GM10248 (cell line): ENCODE measurements around the gene SLC22A31.

ENCODE experiments used
- CTCF ChIA-PET: fragments of 300-600 bp; sonication (Branson Sonifier 250); formaldehyde crosslinking; extraction: SDS; loops from one replicate; lab custom pipeline; 2021; ENCODE audit warnings: antibody characterized with exemption; lab: Yijun Ruan, JAX
- POLR2A ChIA-PET: fragments of 350-650 bp; sonication (Branson Sonifier 250); formaldehyde crosslinking; extraction: SDS; loops from one replicate; lab custom pipeline; 2020; ENCODE audit warnings: antibody characterized with exemption; lab: Yijun Ruan, JAX
- DNase-seq: peaks from one replicate; pipeline ENCODE4 v3.0.0; 2012; ENCODE audit errors: extremely low spot score
- CTCF ChIP-seq: IDR thresholded peaks from 2 replicates; pipeline ENCODE4 v1.5.1; 2012; ENCODE audit warnings: mild to moderate bottlenecking, low read depth; ENCODE audit errors: extremely low read depth, missing control alignments, control extremely low read depth

The SLC22A31 gene

GRCh38 chr16:89202422-89203215 is 2.3 kb upstream of the SLC22A31 start:
- POLR2A ChIA-PET, result no interaction called here
- no peak for TF ChIP-seq CTCF
- no peak for DNase-seq
- CTCF ChIA-PET, result interaction anchor here (0.7 to 1.4 kb wide), 2 partner anchors 23 to 345 kb away, joined by 3 read pairs; no protein-coding TSS in a partner anchor

- no peak for TF ChIP-seq CTCF
- peak; percentile 80 for DNase-seq
- CTCF ChIA-PET, result no interaction called here
- POLR2A ChIA-PET, result no interaction called here
Measured at GRCh38 chr16:89201439-89202377, 1.4 kb upstream of the SLC22A31 start.

GRCh38 chr16:89200850-89201411 is 594 bp upstream of the SLC22A31 start:
- POLR2A ChIA-PET, result no interaction called here
- no peak for DNase-seq
- CTCF ChIA-PET, result no interaction called here
- no peak for TF ChIP-seq CTCF

GRCh38 chr16:89199241-89200123 is 855 bp downstream of the SLC22A31 start:
- DNase-seq, result no peak
- ChIA-PET CTCF (interaction anchor here (1.1 kb wide), 1 partner anchor 17 kb away, joined by 3 read pairs; no protein-coding TSS in a partner anchor), POLR2A (no interaction called here)
- TF ChIP-seq CTCF, result no peak

- POLR2A ChIA-PET, result no interaction called here
- no peak for TF ChIP-seq CTCF
- CTCF ChIA-PET, result interaction anchor here (1.1 kb wide), 1 partner anchor 18 kb away, joined by 3 read pairs; no protein-coding TSS in a partner anchor
- DNase-seq, result no peak
Measured at GRCh38 chr16:89198417-89199240, 1.7 kb downstream of the SLC22A31 start.
